NCI-H2029 (cell line): ENCODE measurements around the gene RNF103.

ENCODE experiments used
- DNase-seq: peaks from one replicate; lab custom pipeline; 2025; lab: John Stamatoyannopoulos, UW

The RNF103 gene

GRCh38 chr2:86566158-86566820 lies 57.4 kb downstream of the RNF103 start:
- DNase-seq: no peak

- DNase-seq: no peak
Measured at GRCh38 chr2:86563650-86564061, 60.0 kb downstream of the RNF103 start.

GRCh38 chr2:86562922-86563649 lies 60.6 kb downstream of the RNF103 start, which contains the start of gene CHMP3:
Gene CHMP3, minus strand, starts transcription at chr2:86563443. Its CDS starts 95 bp downstream, at chr2:86563348.
- peak; percentile 93 for DNase-seq

GRCh38 chr2:86562485-86562921 lies 61.2 kb downstream of the RNF103 start:
- no peak for DNase-seq

GRCh38 chr2:86557836-86558235 lies 65.8 kb downstream of the RNF103 start:
- DNase-seq: no peak

GRCh38 chr2:86556508-86556907 lies 67.2 kb downstream of the RNF103 start:
- no peak for DNase-seq
